ENCODE measurements around the gene GPRIN2.
A peak's percentile ranks its signal among the peaks of the same experiment; 100 is the strongest.
"Not testable (repeated sequence)": the region's sequence is repeated elsewhere in the genome, so short reads cannot be mapped to it uniquely, and the experiment has no call there.

GPRIN2 gene

GRCh38 chr10:46556515-46557318, at the start of gene GPRIN2:
TSS of gene GPRIN2 (minus strand) at chr10:46556658. CDS start at chr10:46550736, 5,922 bp downstream.
- DNase-seq, result peak; percentile 25

- DNase-seq, result not testable (repeated sequence)
Observed at GRCh38 chr10:46600516-46600915, 44.1 kb upstream of the GPRIN2 start.

GRCh38 chr10:46597616-46598246, 41.3 kb upstream of the GPRIN2 start:
- not testable (repeated sequence) for DNase-seq

- not testable (repeated sequence) for DNase-seq
Observed at GRCh38 chr10:46596570-46596969, 40.1 kb upstream of the GPRIN2 start.

GRCh38 chr10:46594453-46595063, 38.1 kb upstream of the GPRIN2 start:
- DNase-seq, result not testable (repeated sequence)

GRCh38 chr10:46593307-46593706, 36.8 kb upstream of the GPRIN2 start:
- not testable (repeated sequence) for DNase-seq

- not testable (repeated sequence) for DNase-seq
Observed at GRCh38 chr10:46591053-46591452, 34.6 kb upstream of the GPRIN2 start.

GRCh38 chr10:46589589-46589988, 33.1 kb upstream of the GPRIN2 start:
- not testable (repeated sequence) for DNase-seq

GRCh38 chr10:46588221-46588620, 31.8 kb upstream of the GPRIN2 start:
- not testable (repeated sequence) for DNase-seq

GRCh38 chr10:46587546-46587945, 31.1 kb upstream of the GPRIN2 start:
- DNase-seq, result not testable (repeated sequence)

GRCh38 chr10:46585246-46585645, 28.8 kb upstream of the GPRIN2 start:
- not testable (repeated sequence) for DNase-seq

GRCh38 chr10:46584196-46584595, 27.7 kb upstream of the GPRIN2 start:
- not testable (repeated sequence) for DNase-seq

- DNase-seq, result not testable (repeated sequence)
Observed at GRCh38 chr10:46582568-46582967, 26.1 kb upstream of the GPRIN2 start.

- DNase-seq, result not testable (repeated sequence)
Observed at GRCh38 chr10:46581997-46582396, 25.5 kb upstream of the GPRIN2 start.

- not testable (repeated sequence) for DNase-seq
Observed at GRCh38 chr10:46579378-46579777, 22.9 kb upstream of the GPRIN2 start.

GRCh38 chr10:46578474-46579178, 22.2 kb upstream of the GPRIN2 start, which contains the start of gene SYT15:
TSS of gene SYT15 (plus strand) at chr10:46579128. CDS start at chr10:46579169, 41 bp downstream.
- DNase-seq, result not testable (repeated sequence)

- not testable (repeated sequence) for DNase-seq
Observed at GRCh38 chr10:46577624-46578473, 21.4 kb upstream of the GPRIN2 start.

- not testable (repeated sequence) for DNase-seq
Observed at GRCh38 chr10:46573884-46574283, 17.4 kb upstream of the GPRIN2 start.

- DNase-seq, result not testable (repeated sequence)
Observed at GRCh38 chr10:46573314-46573713, 16.9 kb upstream of the GPRIN2 start.

GRCh38 chr10:46572765-46573164, 16.3 kb upstream of the GPRIN2 start:
- not testable (repeated sequence) for DNase-seq

- not testable (repeated sequence) for DNase-seq
Observed at GRCh38 chr10:46570655-46571054, 14.2 kb upstream of the GPRIN2 start.

- DNase-seq, result not testable (repeated sequence)
Observed at GRCh38 chr10:46567151-46567550, 10.7 kb upstream of the GPRIN2 start.
